Mesenchymal stem cell (in vitro differentiated cells and primary cell): ENCODE measurements around the gene RBM20.
"Not testable (repeated sequence)": the region's sequence is repeated elsewhere in the genome, so short reads cannot be mapped to it uniquely, and the experiment has no call there.

ENCODE experiments used
- DNase-seq: peaks from one replicate; pipeline ENCODE4 v3.0.0-alpha.2; 2013
- H2AFZ ChIP-seq: one replicate; pipeline ENCODE4 v1.6.1; 2013; ENCODE audit warnings: low read depth, mild to moderate bottlenecking, control low read depth, inconsistent platforms, low read length, moderate library complexity
- H2AK5ac ChIP-seq: 2 replicates; pipeline ENCODE4 v1.6.1; 2013; ENCODE audit warnings: low read length, moderate library complexity, mild to moderate bottlenecking, inconsistent platforms; ENCODE audit not compliant: severe bottlenecking
- H2BK120ac ChIP-seq: one replicate; pipeline ENCODE4 v1.6.1; 2013; ENCODE audit warnings: low read depth, mild to moderate bottlenecking, inconsistent platforms, low read length, moderate library complexity
- H2BK12ac ChIP-seq, 2 experiments: one replicate each; pipeline ENCODE4 v1.6.1; 2013; ENCODE audit warnings: inconsistent platforms in 2 of 2, low read length in 2 of 2, mild to moderate bottlenecking in 2 of 2, moderate library complexity in 2 of 2, control low read depth in 1 of 2
- H2BK15ac ChIP-seq: one replicate; pipeline ENCODE4 v1.6.1; 2013; ENCODE audit warnings: mild to moderate bottlenecking, low read depth, inconsistent platforms; ENCODE audit not compliant: poor library complexity, severe bottlenecking
- H2BK5ac ChIP-seq: 2 replicates; pipeline ENCODE4 v1.6.1; 2013; ENCODE audit warnings: low read depth, mild to moderate bottlenecking, low read length, control low read depth, inconsistent platforms; ENCODE audit not compliant: poor library complexity, severe bottlenecking
- H3K14ac ChIP-seq, 2 experiments: one replicate each; pipeline ENCODE4 v1.6.1; 2013; ENCODE audit warnings: inconsistent platforms in 2 of 2, low read length in 2 of 2, control low read depth in 1 of 2, mild to moderate bottlenecking in 1 of 2, moderate library complexity in 1 of 2
- H3K18ac ChIP-seq, 2 experiments: one replicate each; pipeline ENCODE4 v1.6.1; 2013; ENCODE audit warnings: inconsistent platforms in 2 of 2, low read length in 2 of 2, control low read depth in 1 of 2, low read depth in 1 of 2, mild to moderate bottlenecking in 1 of 2
- H3K23ac ChIP-seq, 2 experiments: one replicate each; pipeline ENCODE4 v1.6.1; 2013; ENCODE audit warnings: inconsistent platforms in 2 of 2, low read length in 2 of 2, mild to moderate bottlenecking in 2 of 2, moderate library complexity in 2 of 2, control low read depth in 1 of 2
- H3K27ac ChIP-seq: 2 replicates; pipeline ENCODE4 v1.5.1; 2013; ENCODE audit warnings: mild to moderate bottlenecking, moderate library complexity, low read length, control low read depth, inconsistent platforms; ENCODE audit not compliant: poor library complexity, severe bottlenecking
- H3K27me3 ChIP-seq, 2 experiments: 2 replicates each; pipeline versions ENCODE4 v1.6.1 to v1.7.0; 2013; ENCODE audit warnings: low read length in 2 of 2, mild to moderate bottlenecking in 2 of 2, moderate library complexity in 2 of 2, control low read depth in 1 of 2, inconsistent platforms in 1 of 2; ENCODE audit not compliant: control insufficient read depth in 1 of 2, insufficient read depth in 1 of 2
- H3K36me3 ChIP-seq, 2 experiments: 2 replicates each; pipeline versions ENCODE4 v1.6.1 to v1.7.0; 2013; ENCODE audit warnings: low read length in 2 of 2, control low read depth in 1 of 2, inconsistent platforms in 1 of 2, low read depth in 1 of 2, mild to moderate bottlenecking in 1 of 2; ENCODE audit not compliant: insufficient read depth in 2 of 2, control insufficient read depth in 1 of 2
- H3K4ac ChIP-seq, 2 experiments: one replicate each; pipeline ENCODE4 v1.6.1; 2013; ENCODE audit warnings: inconsistent platforms in 2 of 2, low read length in 2 of 2, mild to moderate bottlenecking in 2 of 2, moderate library complexity in 2 of 2, control low read depth in 1 of 2, low read depth in 1 of 2
- H3K4me1 ChIP-seq: 2 replicates; pipeline ENCODE4 v1.6.1; 2013; ENCODE audit warnings: low read depth, low read length, control low read depth; ENCODE audit not compliant: control insufficient read depth, insufficient read depth
- H3K4me2 ChIP-seq: 2 replicates; pipeline ENCODE4 v1.6.1; 2013; ENCODE audit warnings: low read length, mild to moderate bottlenecking, inconsistent platforms; ENCODE audit not compliant: poor library complexity, severe bottlenecking
- H3K4me3 ChIP-seq, 2 experiments: 2 replicates each; pipeline versions ENCODE4 v1.5.1 to v1.7.0; 2013; ENCODE audit warnings: low read length in 2 of 2, mild to moderate bottlenecking in 2 of 2, control low read depth in 1 of 2, low read depth in 1 of 2; ENCODE audit not compliant: insufficient read depth in 1 of 2
- H3K79me1 ChIP-seq: replicated peaks from 2 replicates; pipeline ENCODE4 v1.6.1; 2013; ENCODE audit warnings: mild to moderate bottlenecking, control low read depth, low read length, inconsistent platforms; ENCODE audit not compliant: poor library complexity, severe bottlenecking
- H3K9ac ChIP-seq: 2 replicates; pipeline ENCODE4 v1.7.0; 2013; ENCODE audit warnings: mild to moderate bottlenecking, low read length, moderate library complexity
- H3K9me3 ChIP-seq: 2 replicates; pipeline ENCODE4 v1.7.0; 2013; ENCODE audit warnings: mild to moderate bottlenecking, low read length; ENCODE audit not compliant: control insufficient read depth
- H4K8ac ChIP-seq: one replicate; pipeline ENCODE4 v1.6.1; 2013; ENCODE audit warnings: inconsistent platforms, mild to moderate bottlenecking, low read length, moderate library complexity
- H4K91ac ChIP-seq: one replicate; pipeline ENCODE4 v1.6.1; 2013; ENCODE audit warnings: mild to moderate bottlenecking, low read length, inconsistent platforms
- WGBS: methylation state at CpG from one replicate; pipeline ENCODE4 v1.1.7; 2013; ENCODE audit warnings: mixed read lengths; 5-methylcytosine and 5-hydroxymethylcytosine counted together

RBM20 gene

GRCh38 chr10:110619514-110620397 lies 24.4 kb upstream of the RBM20 start:
- H2BK15ac ChIP-seq = no peak overlapping the region
- H2BK12ac ChIP-seq = no peak overlapping the region
- peaks cover 0 to 11% of the 10 kb centered on the region in 2 experiments for H3K27me3 ChIP-seq
- no peak overlapping the region for H3K23ac ChIP-seq
- no peaks in the 10 kb centered on the region for H3K4me1 ChIP-seq
- H3K27ac ChIP-seq = no peak overlapping the region
- no peak overlapping the region for H3K4ac ChIP-seq
- no peak overlapping the region for H3K4me2 ChIP-seq
- no peak overlapping the region for H4K8ac ChIP-seq
- no peaks in the 10 kb centered on the region for H3K36me3 ChIP-seq
- no peaks in the 10 kb centered on the region for H3K9me3 ChIP-seq
- no peak overlapping the region for H3K14ac ChIP-seq
- H2AFZ ChIP-seq = no peak overlapping the region
- H4K91ac ChIP-seq = no peak overlapping the region
- no CpG with 5 or more reads among the region's 3 CpGs for WGBS
- H3K18ac ChIP-seq = no peak overlapping the region
- H3K79me1 ChIP-seq = no peaks in the 10 kb centered on the region
- H3K9ac ChIP-seq = no peak overlapping the region
- H2BK5ac ChIP-seq = no peak overlapping the region
- H2AK5ac ChIP-seq = no peak overlapping the region
- no peak for DNase-seq
- H3K4me3 ChIP-seq = no peak overlapping the region
- no peak overlapping the region for H2BK120ac ChIP-seq

GRCh38 chr10:110620398-110620719 lies 23.8 kb upstream of the RBM20 start:
- no peak overlapping the region for H3K23ac ChIP-seq
- no peaks in the 10 kb centered on the region for H3K4me1 ChIP-seq
- no peak overlapping the region for H4K91ac ChIP-seq
- no peak overlapping the region for H3K14ac ChIP-seq
- H2BK15ac ChIP-seq = no peak overlapping the region
- no peaks in the 10 kb centered on the region for H3K9me3 ChIP-seq
- no peak overlapping the region for H2AK5ac ChIP-seq
- H2BK12ac ChIP-seq = no peak overlapping the region
- no peak overlapping the region for H3K27ac ChIP-seq
- H2BK120ac ChIP-seq = no peak overlapping the region
- H3K36me3 ChIP-seq = no peaks in the 10 kb centered on the region
- no peak overlapping the region for H3K18ac ChIP-seq
- H3K4ac ChIP-seq = no peak overlapping the region
- H3K4me3 ChIP-seq = no peak overlapping the region
- no peak overlapping the region for H2AFZ ChIP-seq
- H3K79me1 ChIP-seq = no peaks in the 10 kb centered on the region
- no peak overlapping the region for H4K8ac ChIP-seq
- no peak overlapping the region for H2BK5ac ChIP-seq
- WGBS = 96% methylated on average over 2 of the region's 2 CpGs
- H3K4me2 ChIP-seq = no peak overlapping the region
- H3K27me3 ChIP-seq = peaks cover 0 to 11% of the 10 kb centered on the region in 2 experiments
- no peak overlapping the region for H3K9ac ChIP-seq
- no peak for DNase-seq

- not testable (repeated sequence) for H2BK120ac ChIP-seq, H3K9me3 ChIP-seq, H3K27ac ChIP-seq, H4K8ac ChIP-seq, H2AFZ ChIP-seq, H3K4ac ChIP-seq, DNase-seq, H3K4me1 ChIP-seq, H2BK15ac ChIP-seq, H3K9ac ChIP-seq, H2BK12ac ChIP-seq, H3K36me3 ChIP-seq, H3K23ac ChIP-seq, H4K91ac ChIP-seq, H3K4me2 ChIP-seq, H3K14ac ChIP-seq, H3K4me3 ChIP-seq, H2AK5ac ChIP-seq, H3K18ac ChIP-seq, H3K79me1 ChIP-seq, H2BK5ac ChIP-seq
- H3K27me3 ChIP-seq = peaks cover 0 to 14% of the 10 kb centered on the region in 2 experiments
- WGBS = 80% methylated on average over 1 of the region's 4 CpGs
Measured at GRCh38 chr10:110623316-110623715, 20.8 kb upstream of the RBM20 start.

- Histone ChIP-seq H3K18ac (no peak overlapping the region), H2BK12ac (no peak overlapping the region), H3K36me3 (no peaks in the 10 kb centered on the region), H3K79me1 (no peaks in the 10 kb centered on the region), H2BK5ac (no peak overlapping the region), H4K91ac (no peak overlapping the region), H3K4me2 (no peak overlapping the region), H4K8ac (no peak overlapping the region), H3K9me3 (no peaks in the 10 kb centered on the region), H2BK120ac (no peak overlapping the region), H3K23ac (no peak overlapping the region), H2AK5ac (no peak overlapping the region), H3K4me1 (peaks cover 2% of the 10 kb centered on the region), H3K9ac (no peak overlapping the region), H3K27me3 (peaks cover 0 to 12% of the 10 kb centered on the region in 2 experiments), H2AFZ (no peak overlapping the region), H3K27ac (no peak overlapping the region), H3K4me3 (no peak overlapping the region), H3K14ac (no peak overlapping the region), H2BK15ac (no peak overlapping the region), H3K4ac (no peak overlapping the region)
- DNase-seq = no peak
- WGBS = 94% methylated on average over 6 of the region's 6 CpGs
Measured at GRCh38 chr10:110625356-110625894, 18.7 kb upstream of the RBM20 start.
